ENCODE data around the gene DUSP23.

Gene DUSP23

DNA sequence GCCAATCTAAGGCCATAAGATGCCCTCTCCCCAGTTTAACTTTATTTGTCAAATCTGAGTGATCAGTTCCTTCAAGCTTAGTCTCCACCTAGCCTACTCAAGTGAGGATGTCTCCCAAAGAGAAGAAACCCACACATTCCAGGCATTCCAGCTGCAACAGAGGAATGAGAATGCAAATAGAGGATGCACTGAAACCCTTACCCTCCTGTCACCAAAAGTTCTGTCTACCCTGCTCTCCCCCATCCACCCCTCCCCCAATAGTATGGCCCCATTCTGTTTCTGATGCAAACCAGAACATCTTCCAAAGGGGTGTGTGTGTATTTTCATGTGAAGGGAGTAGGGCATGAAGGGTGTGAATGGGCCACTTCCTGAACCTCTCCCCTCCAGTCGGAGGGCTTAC is 3.0 kb downstream of the DUSP23 start:
- H3K4me3 ChIP-seq (ENCODE audit: low read depth, low read length), result no peak overlapping the region
- peak; percentile 5 for DNase-seq (ENCODE audit: low read depth)
- no peak for TF ChIP-seq CTCF (conservative IDR thresholded peaks at IDR 0.05; ENCODE audit: low read depth, low read length)

DNA sequence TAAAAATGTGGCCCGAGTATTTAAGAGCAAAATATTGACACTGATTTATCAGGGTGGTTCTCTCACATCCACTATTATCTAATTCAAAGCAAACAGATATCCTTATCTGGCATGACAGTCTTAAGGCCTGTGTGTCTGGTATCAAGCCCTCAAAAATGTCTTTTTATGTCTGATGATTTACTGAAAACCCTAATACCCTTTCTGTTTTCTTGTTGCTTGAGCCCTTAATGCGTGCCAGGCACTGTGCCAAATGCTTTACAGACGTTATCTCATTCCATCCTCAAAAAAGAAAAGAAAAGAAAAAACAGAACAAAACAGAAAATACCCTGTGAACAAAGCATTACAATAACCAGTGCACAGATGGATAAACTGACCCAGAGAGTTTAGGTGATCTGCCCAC is 5.7 kb downstream of the DUSP23 start:
- no peak overlapping the region for H3K4me3 ChIP-seq (ENCODE audit: low read depth, low read length)
- TF ChIP-seq CTCF (conservative IDR thresholded peaks at IDR 0.05; ENCODE audit: low read depth, low read length), result no peak
- DNase-seq (ENCODE audit: low read depth), result no peak

DNA sequence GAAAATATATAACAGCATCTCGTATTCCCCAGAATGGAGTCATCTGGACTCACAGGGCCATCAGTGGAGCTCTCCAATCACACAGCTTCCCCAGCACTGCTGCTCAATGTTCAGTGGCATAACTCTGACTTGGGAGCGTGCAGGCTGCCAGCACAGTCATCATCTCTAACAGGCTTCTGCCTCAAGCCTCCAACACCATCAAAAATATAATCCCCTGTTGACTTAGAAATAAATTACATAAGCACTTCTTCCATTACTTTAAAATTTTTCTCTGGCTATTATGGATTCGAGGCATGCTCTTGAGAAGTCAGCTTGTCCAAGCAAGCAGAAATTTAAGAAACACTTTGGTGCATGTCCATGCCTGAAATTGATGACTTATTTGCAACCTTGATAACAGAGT is 6.2 kb downstream of the DUSP23 start:
- no peak overlapping the region for H3K4me3 ChIP-seq (ENCODE audit: low read depth, low read length)
- no peak for TF ChIP-seq CTCF (conservative IDR thresholded peaks at IDR 0.05; ENCODE audit: low read depth, low read length)
- no peak for DNase-seq (ENCODE audit: low read depth)

GRCh38 chr1:159790237-159790917 is 9.6 kb downstream of the DUSP23 start:
- peak; percentile 41 for DNase-seq (ENCODE audit: low read depth)
- TF ChIP-seq CTCF (conservative IDR thresholded peaks at IDR 0.05; ENCODE audit: low read depth, low read length), result peak; percentile 74

GRCh38 chr1:159791031-159791430 is 10.3 kb downstream of the DUSP23 start:
- no peak for TF ChIP-seq CTCF (conservative IDR thresholded peaks at IDR 0.05; ENCODE audit: low read depth, low read length)
- H3K4me3 ChIP-seq (ENCODE audit: low read depth, low read length), result no peak overlapping the region
- no peak for DNase-seq (ENCODE audit: low read depth)

More at GRCh38 chr1:159790237-159790917, 9.6 kb downstream of the DUSP23 start:
- no peak overlapping the region for H3K4me3 ChIP-seq (ENCODE audit: low read depth, low read length)

DNA sequence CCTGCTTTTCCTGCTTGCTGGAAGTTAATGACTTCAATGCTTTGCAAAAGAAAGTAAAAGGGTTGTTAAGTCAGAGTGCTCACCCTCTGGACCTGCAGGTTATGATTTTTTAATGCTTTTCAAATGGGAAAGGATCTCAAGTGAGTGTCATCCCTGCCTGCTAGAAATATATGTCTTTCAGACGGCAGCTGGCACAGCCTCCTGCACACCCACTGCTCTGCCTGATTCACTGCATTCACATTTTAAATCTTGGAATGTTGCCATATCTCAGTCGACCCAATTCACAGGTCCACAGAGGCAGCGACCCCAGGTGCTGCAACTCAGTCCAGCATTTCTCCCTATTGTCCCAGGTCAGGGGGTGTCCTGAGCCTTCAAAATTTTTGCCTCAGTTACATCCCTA is 10.7 kb downstream of the DUSP23 start:
- DNase-seq (ENCODE audit: low read depth), result no peak
- TF ChIP-seq CTCF (conservative IDR thresholded peaks at IDR 0.05; ENCODE audit: low read depth, low read length), result no peak
- no peak overlapping the region for H3K4me3 ChIP-seq (ENCODE audit: low read depth, low read length)

DNA sequence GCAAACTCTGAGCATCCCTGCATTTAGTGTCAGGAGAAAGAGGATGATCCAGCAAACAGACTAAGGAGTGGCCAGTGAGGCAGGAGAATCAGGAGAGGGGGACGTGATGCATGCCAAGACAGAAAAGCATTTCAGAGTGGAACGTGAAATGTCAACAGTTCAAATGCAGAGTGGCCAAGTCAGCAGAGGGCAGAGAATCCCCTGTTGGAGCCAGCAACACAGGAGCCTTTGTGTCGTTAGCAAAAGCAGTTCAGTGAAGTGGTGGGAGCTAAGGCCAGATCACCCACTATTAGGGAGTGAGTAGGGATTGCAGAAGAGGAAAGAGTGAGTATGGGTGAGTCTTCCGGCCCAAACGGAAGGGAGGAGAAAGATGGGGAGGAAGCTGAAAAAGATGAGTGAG is 14.8 kb downstream of the DUSP23 start:
- TF ChIP-seq CTCF (conservative IDR thresholded peaks at IDR 0.05; ENCODE audit: low read depth, low read length), result no peak
- no peak overlapping the region for H3K4me3 ChIP-seq (ENCODE audit: low read depth, low read length)
- no peak for DNase-seq (ENCODE audit: low read depth)

Measured in choroid plexus epithelial cell (primary cell).